Measurements from ENCODE around the gene FAAP20.
"Not testable (repeated sequence)": the region's sequence is repeated elsewhere in the genome, so short reads cannot be mapped to it uniquely, and the experiment has no call there.

Gene FAAP20

GRCh38 chr1:2147869-2148268 is 46.7 kb downstream of the FAAP20 start:
- H3K9me3 Mint-ChIP-seq; H3K36me3 Mint-ChIP-seq; ATAC-seq (ENCODE audit: low read depth); H3K27ac Mint-ChIP-seq; DNase-seq (ENCODE audit: low spot score in 2 of 2); H3K27me3 Mint-ChIP-seq; H3K4me3 Mint-ChIP-seq; H3K4me1 Mint-ChIP-seq: not testable (repeated sequence)

GRCh38 chr1:2146836-2147517 is 47.6 kb downstream of the FAAP20 start:
- Mint-ChIP-seq H3K27ac (no peak overlapping the region), H3K4me1 (no peaks in the 10 kb centered on the region), H3K4me3 (no peak overlapping the region), H3K27me3 (no peaks in the 10 kb centered on the region), H3K9me3 (no peaks in the 10 kb centered on the region), H3K36me3 (peaks cover 4% of the 10 kb centered on the region)
- ATAC-seq (ENCODE audit: low read depth) (no peak), DNase-seq (ENCODE audit: low spot score in 2 of 2) (no peak)

- no peaks in the 10 kb centered on the region for H3K9me3 Mint-ChIP-seq
- H3K27ac Mint-ChIP-seq, result no peak overlapping the region
- no peak for ATAC-seq (ENCODE audit: low read depth)
- H3K4me3 Mint-ChIP-seq, result no peak overlapping the region
- H3K36me3 Mint-ChIP-seq, result peaks cover 4% of the 10 kb centered on the region
- DNase-seq (ENCODE audit: low spot score in 2 of 2), result no peak
- H3K4me1 Mint-ChIP-seq, result no peaks in the 10 kb centered on the region
- H3K27me3 Mint-ChIP-seq, result no peaks in the 10 kb centered on the region
Observed at GRCh38 chr1:2145946-2146835, 48.4 kb downstream of the FAAP20 start.

- DNase-seq (ENCODE audit: low spot score in 2 of 2) (no peak), ATAC-seq (ENCODE audit: low read depth) (no peak)
- peaks cover 6% of the 10 kb centered on the region for H3K4me1 Mint-ChIP-seq
- H3K27ac Mint-ChIP-seq, result no peak overlapping the region
- no peaks in the 10 kb centered on the region for H3K9me3 Mint-ChIP-seq
- H3K27me3 Mint-ChIP-seq, result no peaks in the 10 kb centered on the region
- H3K36me3 Mint-ChIP-seq, result peaks cover 2% of the 10 kb centered on the region
- H3K4me3 Mint-ChIP-seq, result no peak overlapping the region
Observed at GRCh38 chr1:2144501-2145090, 50.0 kb downstream of the FAAP20 start.

GRCh38 chr1:2143814-2144500 is 50.6 kb downstream of the FAAP20 start:
- H3K9me3 Mint-ChIP-seq, result no peaks in the 10 kb centered on the region
- no peak overlapping the region for H3K27ac Mint-ChIP-seq
- no peak for ATAC-seq (ENCODE audit: low read depth)

DNA sequence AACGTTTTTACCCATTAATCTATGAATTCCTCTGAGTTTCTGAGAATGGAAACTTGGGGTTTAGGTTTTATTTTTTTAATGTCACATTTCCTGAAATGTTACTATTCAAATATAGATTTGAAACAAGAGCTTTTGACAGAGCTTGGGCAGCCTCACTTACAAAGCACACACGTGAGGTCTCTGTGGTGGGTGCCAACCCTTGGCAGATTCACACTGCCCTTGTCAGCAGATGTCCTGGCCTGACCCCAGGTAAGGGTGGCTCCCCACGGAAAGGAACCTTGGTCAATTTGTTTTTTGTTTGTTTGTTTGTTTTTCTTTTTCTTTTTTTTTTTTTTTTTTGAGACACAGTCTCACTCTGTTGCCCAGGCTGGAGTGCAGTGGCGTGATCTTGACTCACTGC is 53.5 kb downstream of the FAAP20 start:
- Mint-ChIP-seq H3K36me3 (peaks cover 2% of the 10 kb centered on the region), H3K4me3 (no peak overlapping the region), H3K4me1 (peaks cover 7% of the 10 kb centered on the region), H3K27me3 (no peaks in the 10 kb centered on the region), H3K9me3 (no peaks in the 10 kb centered on the region), H3K27ac (no peak overlapping the region)
- no peak for ATAC-seq (ENCODE audit: low read depth)
- DNase-seq (ENCODE audit: low spot score in 2 of 2), result no peak

More at GRCh38 chr1:2143814-2144500, 50.6 kb downstream of the FAAP20 start:
- H3K4me3 Mint-ChIP-seq, result no peak overlapping the region
- H3K36me3 Mint-ChIP-seq, result peaks cover 2% of the 10 kb centered on the region
- no peak for DNase-seq (ENCODE audit: low spot score in 2 of 2)
- peaks cover 7% of the 10 kb centered on the region for H3K4me1 Mint-ChIP-seq
- no peaks in the 10 kb centered on the region for H3K27me3 Mint-ChIP-seq
